ENCODE results near the gene LAMTOR2.

DNA sequence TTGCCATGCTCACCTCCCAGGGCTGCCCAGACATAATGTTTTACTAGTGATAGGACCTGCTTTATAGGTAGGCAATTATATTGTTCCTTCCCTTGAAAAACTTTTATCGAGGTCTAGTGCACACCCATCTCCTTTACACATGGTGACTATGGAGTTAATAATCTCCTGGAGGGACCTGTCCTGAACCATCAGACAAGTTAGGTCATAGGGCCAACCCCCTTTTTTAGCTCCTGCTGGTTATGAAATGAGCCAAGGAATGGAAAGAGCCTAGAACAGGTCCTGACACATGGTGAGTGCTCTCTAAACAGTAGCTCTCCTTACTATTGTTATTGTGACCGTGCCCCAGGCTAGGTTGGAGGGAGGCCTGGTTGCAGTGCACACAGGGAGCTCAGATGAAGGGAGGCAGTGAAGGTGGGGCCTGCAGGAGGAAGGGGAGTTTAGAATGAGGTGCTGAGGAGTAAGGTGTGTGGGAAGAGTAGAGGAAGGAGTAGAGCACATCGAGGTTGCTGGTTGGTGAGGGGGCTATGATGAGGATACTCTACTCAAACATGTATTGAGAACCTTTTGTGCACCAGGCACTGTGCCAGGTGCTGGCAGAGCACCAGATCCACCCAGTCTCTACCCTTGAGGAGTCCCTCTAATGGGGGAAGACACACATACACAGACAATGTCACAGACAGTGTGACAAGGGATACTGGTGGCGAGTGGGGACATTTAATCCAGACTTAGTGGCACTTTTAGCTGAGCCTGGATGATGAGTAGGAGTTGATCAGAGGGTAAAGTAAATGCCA is 45.8 kb downstream of the LAMTOR2 start:
- TF ChIP-seq CTCF (IDR thresholded peaks at IDR 0.05; ENCODE audit: poor library complexity, severe bottlenecking) (no peak), EZH2 (IDR thresholded peaks at IDR 0.05; ENCODE audit: borderline replicate concordance, insufficient read depth, low read length, poor library complexity, severe bottlenecking) (no peak)
